Left lung (tissue), 10 donors: ENCODE measurements around the gene METAP1. TPM values are rescaled to one million over a fixed set of nuclear protein-coding genes. Genes with fewer than 3 reads are reported as not detected.
"Not testable (repeated sequence)": the region's sequence is repeated elsewhere in the genome, so short reads cannot be mapped to it uniquely, and the experiment has no call there.

Source experiments
- ATAC-seq: fragments of 200-7000 bp; cut with Tn5 transposase; one replicate; pipeline ENCODE4 v1.9.1; 2020; ENCODE audit warnings: moderate library complexity
- DNase-seq, 4 donors: peaks; one replicate each; pipeline ENCODE4 v3.0.0-alpha.2; 2013 to 2020
- H3K27ac ChIP-seq, 2 donors: fragments of 200-600 bp; sonication (generic) in 1 of 2; one replicate each; pipeline versions ENCODE4 v1.5.0 to v1.8.0; 2020 to 2021
- H3K27me3 ChIP-seq, 2 donors: fragments of 200-600 bp; sonication (generic) in 1 of 2; one replicate each; pipeline versions ENCODE4 v1.5.0 to v1.8.0; 2020 to 2021
- H3K36me3 ChIP-seq, 2 donors: fragments of 200-600 bp; sonication (generic) in 1 of 2; one replicate each; pipeline versions ENCODE4 v1.5.0 to v1.8.0; 2020 to 2021
- H3K4me1 ChIP-seq, 2 donors: fragments of 200-600 bp; one replicate each; pipeline ENCODE4 v1.8.0; 2021
- H3K4me3 ChIP-seq, 2 donors: fragments of 200-600 bp; sonication (generic) in 1 of 2; one replicate each; pipeline versions ENCODE4 v1.5.0 to v1.8.0; 2020 to 2021; ENCODE audit warnings: mild to moderate bottlenecking in 1 of 2
- H3K9me3 ChIP-seq, 2 donors: fragments of 200-600 bp; sonication (generic) in 1 of 2; one replicate each; pipeline versions ENCODE4 v1.5.0 to v1.8.0; 2020 to 2021
- intact Hi-C, 2 donors: fragments of 100-400 bp; cut with DNase I; formaldehyde crosslinking; loops; one replicate each; pipeline versions ENCODE4 v1.11.2 to v1.14.2; 2022
- polyA plus RNA-seq, 6 donors: library from polyadenylated mRNA; unstranded; fragments of 120-200 nt; gene quantifications; one replicate each; pipeline ENCODE4 v1.2.1, GENCODE V29; 2013; ENCODE audit not compliant: insufficient read length in 6 of 6
- total RNA-seq, 2 donors: library from RNA; stranded (reverse); fragmentation: NEBNext Ultra II Directional; extraction: Animal tissue kit (Norgen Biotek cat#: 25700); gene quantifications; one replicate each; pipeline ENCODE4 v1.2.1, GENCODE V29; 2021
- TF ChIP-seq, protein P1 (sequence below), 2 donors: fragments of 200-600 bp; sonication (generic) in 1 of 2; IDR thresholded peaks; one replicate each; pipeline versions ENCODE4 v1.5.0 to v1.8.0; 2021; ENCODE audit warnings: antibody characterized with exemption in 2 of 2
- donor health status: DM: no; HTN: yes; CAD: no.
- donor health status: DM: no; HTN: no; CAD: no.

The METAP1 gene
- total and polyA plus RNA-seq, 8 donors = 31.5 to 73.1 (median 61.5) TPM

DNA sequence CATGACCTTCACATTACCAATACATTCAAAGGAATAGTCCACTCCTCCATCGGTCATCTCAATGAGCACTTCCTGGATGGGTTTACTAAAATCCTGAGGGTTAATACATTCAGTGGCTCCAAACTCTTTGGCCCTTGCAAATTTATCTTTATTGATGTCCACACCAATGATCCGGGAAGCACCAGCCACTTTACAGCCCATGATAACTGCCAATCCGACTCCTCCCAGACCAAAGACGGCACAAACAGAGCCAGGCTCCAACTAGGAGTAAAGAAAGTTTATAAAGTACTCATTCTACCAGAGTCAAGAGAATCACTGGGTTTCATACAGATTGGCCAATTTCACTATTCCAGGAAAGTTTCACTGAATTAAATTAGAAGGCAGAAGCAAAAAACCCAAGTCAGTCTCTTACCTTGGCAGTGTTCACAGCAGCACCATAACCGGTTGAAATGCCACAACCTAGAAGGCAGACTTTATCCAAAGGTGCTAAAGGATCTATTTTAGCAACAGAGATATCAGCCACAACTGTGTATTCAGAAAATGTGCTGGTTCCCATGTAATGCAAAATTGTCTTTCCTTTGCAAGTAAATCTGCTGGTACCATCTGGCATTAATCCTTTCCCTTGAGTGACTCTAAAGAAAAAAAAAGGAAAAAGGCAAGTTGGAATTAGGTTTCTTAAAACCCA, 80.9 kb downstream of the METAP1 start:
- Histone ChIP-seq H3K4me1 (no peaks in the 10 kb centered on the region), H3K9me3 (no peaks in the 10 kb centered on the region), H3K36me3 (peaks cover 5 to 100% of the 10 kb centered on the region in 2 donors), H3K4me3 (no peak overlapping the region), H3K27me3 (no peaks in the 10 kb centered on the region), H3K27ac (no peak overlapping the region)
- intact Hi-C loops = no loop called here
- TF ChIP-seq, protein P1, sequence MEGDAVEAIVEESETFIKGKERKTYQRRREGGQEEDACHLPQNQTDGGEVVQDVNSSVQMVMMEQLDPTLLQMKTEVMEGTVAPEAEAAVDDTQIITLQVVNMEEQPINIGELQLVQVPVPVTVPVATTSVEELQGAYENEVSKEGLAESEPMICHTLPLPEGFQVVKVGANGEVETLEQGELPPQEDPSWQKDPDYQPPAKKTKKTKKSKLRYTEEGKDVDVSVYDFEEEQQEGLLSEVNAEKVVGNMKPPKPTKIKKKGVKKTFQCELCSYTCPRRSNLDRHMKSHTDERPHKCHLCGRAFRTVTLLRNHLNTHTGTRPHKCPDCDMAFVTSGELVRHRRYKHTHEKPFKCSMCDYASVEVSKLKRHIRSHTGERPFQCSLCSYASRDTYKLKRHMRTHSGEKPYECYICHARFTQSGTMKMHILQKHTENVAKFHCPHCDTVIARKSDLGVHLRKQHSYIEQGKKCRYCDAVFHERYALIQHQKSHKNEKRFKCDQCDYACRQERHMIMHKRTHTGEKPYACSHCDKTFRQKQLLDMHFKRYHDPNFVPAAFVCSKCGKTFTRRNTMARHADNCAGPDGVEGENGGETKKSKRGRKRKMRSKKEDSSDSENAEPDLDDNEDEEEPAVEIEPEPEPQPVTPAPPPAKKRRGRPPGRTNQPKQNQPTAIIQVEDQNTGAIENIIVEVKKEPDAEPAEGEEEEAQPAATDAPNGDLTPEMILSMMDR (IDR thresholded peaks at IDR 0.05) = no peak
- DNase-seq = no peak
- no peak for ATAC-seq

DNA sequence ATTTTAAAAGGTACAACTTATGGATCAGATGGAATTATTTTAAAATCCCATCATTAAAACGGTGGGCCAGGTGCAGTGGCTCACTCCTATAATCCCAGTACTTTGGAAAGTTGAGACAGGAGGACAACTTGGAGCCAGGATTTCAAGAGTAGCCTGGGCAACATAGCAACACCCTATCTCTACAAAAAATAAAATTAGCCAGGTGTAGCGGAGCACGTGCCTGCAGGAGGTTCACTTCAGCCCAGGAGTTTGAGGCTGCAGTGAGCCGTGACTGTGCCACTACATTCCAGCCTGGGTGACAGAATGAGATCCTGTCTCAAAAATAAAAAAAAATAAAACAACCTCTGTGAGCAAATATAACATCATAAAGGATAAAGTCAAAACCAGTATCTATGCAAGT, 81.7 kb downstream of the METAP1 start:
- no peaks in the 10 kb centered on the region for H3K9me3 ChIP-seq
- intact Hi-C loops = no loop called here
- no peak overlapping the region for H3K27ac ChIP-seq
- ATAC-seq (no peak), DNase-seq (no peak)
- H3K4me1 ChIP-seq = peaks cover 0 to 4% of the 10 kb centered on the region in 2 donors
- no peaks in the 10 kb centered on the region for H3K27me3 ChIP-seq
- no peak overlapping the region for H3K4me3 ChIP-seq
- H3K36me3 ChIP-seq = peaks cover 5 to 100% of the 10 kb centered on the region in 2 donors
- TF ChIP-seq, protein P1 (IDR thresholded peaks at IDR 0.05) = no peak

DNA sequence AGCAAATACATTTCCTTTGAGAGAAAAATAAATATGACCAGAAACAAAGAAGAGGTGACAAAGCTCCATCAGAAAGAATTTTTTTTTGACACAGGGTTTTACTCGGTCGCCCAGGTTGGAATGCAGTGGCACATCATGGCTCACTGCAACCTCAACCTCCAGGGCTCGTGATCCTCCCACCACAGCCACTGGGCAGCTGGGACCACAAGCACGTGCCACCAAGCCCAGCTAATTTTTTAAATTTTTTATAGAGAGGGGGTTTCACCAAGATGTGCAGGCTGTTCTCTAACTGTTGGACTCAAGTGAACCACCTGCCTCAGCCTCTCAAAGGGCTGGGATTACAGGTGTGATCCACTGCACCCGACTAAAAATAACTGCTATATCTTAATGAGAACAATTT, 82.8 kb downstream of the METAP1 start:
- no peak overlapping the region for H3K4me3 ChIP-seq
- DNase-seq (no peak), ATAC-seq (no peak)
- peaks cover 5 to 100% of the 10 kb centered on the region in 2 donors for H3K36me3 ChIP-seq
- TF ChIP-seq, protein P1 (IDR thresholded peaks at IDR 0.05) = no peak
- H3K27me3 ChIP-seq = no peaks in the 10 kb centered on the region
- intact Hi-C loops = no loop called here
- peaks cover 0 to 9% of the 10 kb centered on the region in 2 donors for H3K4me1 ChIP-seq
- H3K9me3 ChIP-seq = no peaks in the 10 kb centered on the region
- H3K27ac ChIP-seq = no peak overlapping the region

DNA sequence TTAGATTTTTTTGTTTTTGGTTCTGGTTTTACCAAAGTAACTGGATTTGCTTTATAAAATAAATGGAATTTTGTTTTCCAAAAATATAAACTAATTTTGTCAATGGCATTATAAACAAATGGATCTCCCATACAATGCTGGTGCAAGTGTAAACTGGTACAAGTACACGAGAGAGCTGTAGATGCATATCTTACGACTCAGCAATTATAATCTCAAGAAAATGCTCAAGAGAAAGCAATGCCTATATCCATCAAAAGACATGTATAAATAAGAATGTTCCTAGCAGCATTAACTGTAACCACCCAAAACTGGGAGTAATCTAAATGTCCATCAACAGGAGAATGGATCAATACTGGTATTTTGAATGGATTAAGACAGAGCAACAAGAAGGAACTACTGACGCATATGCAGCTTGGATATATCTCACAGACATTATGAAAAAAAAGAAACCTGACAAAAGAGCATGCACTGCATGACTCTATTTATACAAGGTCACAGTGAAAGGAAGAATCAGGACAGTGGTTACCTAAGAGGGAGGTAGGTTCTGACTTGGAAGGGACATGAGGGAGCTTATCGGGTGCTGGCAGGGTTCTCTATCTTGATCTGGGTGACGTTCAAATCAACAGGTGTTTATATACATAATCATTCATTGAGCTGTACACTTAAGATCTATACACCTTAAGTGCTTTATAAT, 83.6 kb downstream of the METAP1 start:
- TF ChIP-seq, protein P1 (IDR thresholded peaks at IDR 0.05) = no peak

DNA sequence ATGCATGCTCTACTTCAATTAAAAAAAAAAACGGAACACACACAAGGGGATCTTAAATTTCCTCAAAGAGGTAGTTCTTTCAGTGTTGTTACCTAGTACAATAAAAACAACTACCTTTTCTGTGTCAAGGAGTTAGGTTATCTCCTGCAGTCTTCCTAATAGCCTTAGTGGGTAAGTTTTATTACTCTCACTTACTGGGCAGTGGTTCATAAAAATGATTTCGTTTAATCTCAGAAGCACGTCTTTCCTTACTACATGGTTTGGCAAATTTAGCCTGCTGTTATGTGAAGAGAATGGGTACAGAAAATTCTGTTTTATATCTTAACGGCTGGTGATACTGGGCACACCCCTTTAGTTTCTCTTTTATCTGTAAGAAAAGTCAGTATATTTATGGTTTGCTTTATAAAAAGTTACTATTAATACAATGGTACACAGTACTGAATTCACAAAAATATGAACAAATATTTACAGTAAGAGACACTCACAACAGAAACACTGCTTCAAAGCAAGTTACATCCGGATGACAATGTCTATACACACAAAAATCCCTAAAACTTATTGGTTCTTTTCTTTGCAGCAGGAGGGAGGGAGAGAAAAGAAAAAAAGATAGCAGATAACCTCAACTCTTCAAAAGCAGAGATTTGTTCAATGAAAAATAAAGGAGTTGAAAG, 84.2 kb downstream of the METAP1 start:
- H3K9me3 ChIP-seq = no peaks in the 10 kb centered on the region
- H3K4me3 ChIP-seq = no peak overlapping the region
- H3K4me1 ChIP-seq = peaks cover 0 to 9% of the 10 kb centered on the region in 2 donors
- peaks cover 5 to 100% of the 10 kb centered on the region in 2 donors for H3K36me3 ChIP-seq
- TF ChIP-seq, protein P1 (IDR thresholded peaks at IDR 0.05) = no peak
- DNase-seq (no peak), ATAC-seq (no peak)
- no peaks in the 10 kb centered on the region for H3K27me3 ChIP-seq
- intact Hi-C loops = no loop called here
- no peak overlapping the region for H3K27ac ChIP-seq

More for the DNA sequence above, 83.6 kb downstream of the METAP1 start:
- intact Hi-C loops = no loop called here
- no peak overlapping the region for H3K27ac ChIP-seq
- H3K4me1 ChIP-seq = peaks cover 0 to 9% of the 10 kb centered on the region in 2 donors
- H3K27me3 ChIP-seq = no peaks in the 10 kb centered on the region
- H3K9me3 ChIP-seq = no peaks in the 10 kb centered on the region
- ATAC-seq (no peak), DNase-seq (no peak)
- H3K36me3 ChIP-seq = peaks cover 5 to 100% of the 10 kb centered on the region in 2 donors
- no peak overlapping the region for H3K4me3 ChIP-seq

DNA sequence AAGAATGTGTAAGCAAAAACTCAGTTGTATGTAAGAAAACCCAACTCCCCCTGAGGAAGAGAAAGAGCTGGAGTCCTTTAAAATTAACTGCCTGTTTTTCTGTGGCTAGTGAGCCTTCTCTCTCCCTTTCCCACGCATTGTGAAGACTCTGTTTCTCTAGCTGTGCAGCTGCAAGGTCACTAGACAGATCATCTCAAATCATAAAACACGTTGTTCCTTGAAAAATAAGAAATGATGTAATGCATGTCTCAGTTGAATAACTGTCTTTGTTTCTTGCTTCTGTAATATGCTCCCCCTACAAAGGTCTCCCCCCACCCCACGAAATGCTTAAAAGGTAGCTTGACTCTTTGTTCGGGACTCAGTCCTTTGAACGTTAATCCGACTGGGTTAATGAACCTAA, 85.3 kb downstream of the METAP1 start:
- H3K4me3 ChIP-seq, H3K27ac ChIP-seq, intact Hi-C loops, DNase-seq, H3K27me3 ChIP-seq, H3K9me3 ChIP-seq, ATAC-seq: not testable (repeated sequence)
- peaks cover 0 to 12% of the 10 kb centered on the region in 2 donors for H3K4me1 ChIP-seq
- H3K36me3 ChIP-seq = peaks cover 3 to 95% of the 10 kb centered on the region in 2 donors
